Loucy (cell line): ENCODE results near the gene RNF183.
A peak's percentile ranks its signal among the peaks of the same experiment; 100 is the strongest.

ENCODE experiments used
- H2AFZ ChIP-seq: fragments of 200-600 bp; sonication (generic); 2 replicates; pipeline ENCODE4 v1.6.0; 2016; ENCODE audit warnings: antibody characterized with exemption, mild to moderate bottlenecking, low read length, moderate library complexity
- H3F3A ChIP-seq: fragments of 200-600 bp; 2 replicates; pipeline ENCODE4 v1.6.0; 2016; ENCODE audit warnings: antibody characterized with exemption, low read depth, mild to moderate bottlenecking
- H3K27me3 ChIP-seq: fragments of 200-600 bp; sonication (generic); 2 replicates; pipeline ENCODE4 v1.6.1; 2014; ENCODE audit warnings: low read length, mild to moderate bottlenecking; ENCODE audit not compliant: insufficient read depth, poor library complexity, severe bottlenecking
- H3K36me3 ChIP-seq: fragments of 200-600 bp; sonication (generic); 2 replicates; pipeline ENCODE4 v1.6.1; 2016; ENCODE audit warnings: low read length; ENCODE audit not compliant: insufficient read depth
- H3K4me1 ChIP-seq: fragments of 200-600 bp; sonication (generic); 2 replicates; pipeline ENCODE4 v1.5.1; 2014; ENCODE audit warnings: low read length, mild to moderate bottlenecking; ENCODE audit not compliant: insufficient read depth, poor library complexity, severe bottlenecking
- H3K4me2 ChIP-seq: fragments of 200-600 bp; sonication (generic); 2 replicates; pipeline ENCODE4 v1.6.0; 2014; ENCODE audit warnings: antibody characterized with exemption, low read length, low read depth, mild to moderate bottlenecking; ENCODE audit not compliant: poor library complexity, severe bottlenecking
- H3K4me3 ChIP-seq: fragments of 200-600 bp; sonication (generic); 2 replicates; pipeline ENCODE4 v1.5.1; 2014; ENCODE audit warnings: low read length, mild to moderate bottlenecking, mixed read lengths; ENCODE audit not compliant: poor library complexity, severe bottlenecking
- H3K79me2 ChIP-seq: fragments of 200-600 bp; sonication (generic); 2 replicates; pipeline ENCODE4 v1.6.1; 2014; ENCODE audit warnings: low read length; ENCODE audit not compliant: insufficient read depth
- H3K9ac ChIP-seq: fragments of 200-600 bp; sonication (generic); 2 replicates; pipeline ENCODE4 v1.6.0; 2014; ENCODE audit warnings: mild to moderate bottlenecking, low read depth, low read length, moderate library complexity; ENCODE audit not compliant: poor library complexity, severe bottlenecking
- H3K9me2 ChIP-seq: fragments of 200-600 bp; sonication (generic); replicated peaks from 2 replicates; pipeline ENCODE4 v1.6.1; 2016; ENCODE audit warnings: low read depth, low read length, mixed read lengths
- H3K9me3 ChIP-seq: fragments of 200-600 bp; sonication (generic); 2 replicates; pipeline ENCODE4 v1.6.1; 2014; ENCODE audit warnings: mild to moderate bottlenecking, antibody characterized with exemption, low read length, low read depth; ENCODE audit not compliant: insufficient read depth
- H4K20me1 ChIP-seq: fragments of 200-600 bp; sonication (generic); 2 replicates; pipeline ENCODE4 v1.6.0; 2014; ENCODE audit warnings: antibody characterized with exemption, low read length, mild to moderate bottlenecking; ENCODE audit not compliant: insufficient read depth, poor library complexity, severe bottlenecking
- CTCF ChIP-seq: fragments of 200-600 bp; sonication (generic); conservative IDR thresholded peaks from 2 replicates; pipeline ENCODE4 v1.5.1; 2014; ENCODE audit warnings: mild to moderate bottlenecking, antibody characterized with exemption, low read length
- EZH2phosphoT487 ChIP-seq: fragments of 200-600 bp; IDR thresholded peaks from 2 replicates; pipeline ENCODE4 v1.6.1; 2018; ENCODE audit warnings: antibody characterized with exemption, mild to moderate bottlenecking, moderate library complexity, borderline replicate concordance

Gene RNF183

DNA sequence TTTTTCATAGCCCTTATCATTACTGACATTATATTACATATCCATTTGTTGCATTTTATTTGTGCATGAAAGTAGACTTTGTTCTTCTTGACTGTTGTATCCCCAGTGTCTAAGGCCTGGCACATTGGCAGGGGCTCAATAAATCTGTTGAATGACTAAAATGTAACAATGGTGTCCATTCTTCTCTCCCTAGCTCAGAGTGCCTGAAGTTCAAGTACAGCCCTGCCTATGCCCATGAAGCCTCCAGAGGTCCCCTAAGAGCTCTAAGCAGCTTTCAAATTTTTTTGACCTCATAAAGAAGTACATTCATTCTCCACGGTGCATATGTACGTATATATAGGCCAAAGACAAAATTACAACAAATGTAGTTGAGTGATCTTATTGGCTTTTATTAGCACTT lies 42.0 kb upstream of the RNF183 start:
- no peaks in the 10 kb centered on the region for H3K9me3 ChIP-seq
- no peak overlapping the region for H3K4me3 ChIP-seq
- H3K9ac ChIP-seq = no peak overlapping the region
- H3K36me3 ChIP-seq = no peaks in the 10 kb centered on the region
- no peaks in the 10 kb centered on the region for H3K27me3 ChIP-seq
- H3K79me2 ChIP-seq = no peaks in the 10 kb centered on the region
- H3K9me2 ChIP-seq = no peaks in the 10 kb centered on the region
- H3F3A ChIP-seq = peaks cover 2% of the 10 kb centered on the region; the same call in 1 of the 2 replicates
- no peak for TF ChIP-seq CTCF
- no peak for TF ChIP-seq EZH2phosphoT487
- H2AFZ ChIP-seq = no peak overlapping the region; the same call in 1 of the 2 replicates
- peaks cover 35% of the 10 kb centered on the region for H3K4me1 ChIP-seq
- no peaks in the 10 kb centered on the region for H4K20me1 ChIP-seq
- no peak overlapping the region for H3K4me2 ChIP-seq

DNA sequence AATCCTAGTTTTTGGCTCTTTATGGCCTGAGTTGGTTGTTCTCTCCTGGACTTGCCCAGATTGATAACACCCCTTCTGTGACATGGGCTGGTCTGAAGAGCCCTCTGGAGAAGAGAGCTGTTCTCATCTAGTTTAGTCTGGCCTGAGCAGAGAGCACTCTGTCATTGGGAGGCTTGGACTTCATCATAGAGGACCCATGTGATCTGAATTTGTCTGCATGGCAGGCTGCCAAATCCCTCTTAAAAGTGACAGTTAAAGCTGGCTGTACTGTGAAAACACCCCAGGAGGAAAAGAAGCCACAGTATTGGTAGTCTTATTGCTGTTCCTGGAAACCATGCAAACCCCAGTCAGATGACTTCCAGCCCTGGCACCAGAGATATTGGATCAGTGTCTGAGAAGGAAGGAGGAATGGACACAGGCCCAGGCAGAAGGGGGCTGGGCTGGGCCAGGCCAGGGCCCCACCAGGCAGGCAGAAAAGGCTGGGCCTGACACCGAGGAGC lies 40.6 kb upstream of the RNF183 start:
- H3K4me2 ChIP-seq = peak overlapping the region; percentile 69
- peak overlapping the region; percentile 56 for H2AFZ ChIP-seq
- H3K4me1 ChIP-seq = peaks cover 40% of the 10 kb centered on the region

GRCh38 chr9:113341712-113342410 lies 38.7 kb upstream of the RNF183 start:
- Histone ChIP-seq H3K79me2 (no peaks in the 10 kb centered on the region), H3K9ac (no peak overlapping the region), H3K9me2 (no peaks in the 10 kb centered on the region), H3K4me3 (no peak overlapping the region), H3K9me3 (no peaks in the 10 kb centered on the region), H3K4me2 (no peak overlapping the region), H3K4me1 (peaks cover 32% of the 10 kb centered on the region), H3K27me3 (no peaks in the 10 kb centered on the region), H3F3A (no peaks in the 10 kb centered on the region), H2AFZ (no peak overlapping the region), H3K36me3 (no peaks in the 10 kb centered on the region), H4K20me1 (no peaks in the 10 kb centered on the region)
- TF ChIP-seq EZH2phosphoT487 = no peak
- TF ChIP-seq CTCF = no peak

More for the DNA sequence above, 40.6 kb upstream of the RNF183 start:
- Histone ChIP-seq H3K36me3 (no peaks in the 10 kb centered on the region), H3K27me3 (no peaks in the 10 kb centered on the region), H3F3A (0 out of 2 replicates have a peak, but pooled peaks cover under 1% of the 10 kb centered on the region), H4K20me1 (no peaks in the 10 kb centered on the region), H3K4me3 (peak overlapping the region; percentile 41), H3K9me3 (no peaks in the 10 kb centered on the region), H3K9me2 (no peaks in the 10 kb centered on the region), H3K9ac (peak overlapping the region; percentile 72), H3K79me2 (no peaks in the 10 kb centered on the region)
- TF ChIP-seq EZH2phosphoT487 (no peak), CTCF (no peak)
